Fibroblast of gingiva (primary cell): ENCODE results near the gene LIMS3.
"Not testable (repeated sequence)": the region's sequence is repeated elsewhere in the genome, so short reads cannot be mapped to it uniquely, and the experiment has no call there.

Experiments
- DNase-seq: peaks from one replicate; pipeline ENCODE4 v3.0.0-alpha.2; 2011; ENCODE audit warnings: low read depth

LIMS3 gene

DNA sequence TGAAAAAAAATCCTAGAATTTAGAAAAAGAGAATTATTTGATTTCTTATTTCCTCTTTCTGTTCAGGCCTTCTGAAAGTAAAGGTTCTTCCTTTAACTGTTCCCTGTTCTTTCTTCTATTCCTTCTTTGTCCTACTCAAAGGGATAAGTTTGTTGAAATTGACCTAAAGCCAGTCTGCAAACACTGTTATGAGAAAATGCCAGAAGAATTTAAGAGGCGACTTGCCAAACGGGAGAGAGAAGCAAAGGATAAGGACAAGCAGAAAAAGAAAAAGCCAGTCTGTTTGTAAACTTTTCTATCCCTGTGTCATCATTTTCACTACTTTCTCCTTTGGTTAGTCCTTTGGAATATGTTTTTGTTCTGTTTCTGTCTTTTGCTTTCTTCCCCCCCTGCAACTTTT is 26.0 kb downstream of the LIMS3 start:
- DNase-seq: not testable (repeated sequence)

DNA sequence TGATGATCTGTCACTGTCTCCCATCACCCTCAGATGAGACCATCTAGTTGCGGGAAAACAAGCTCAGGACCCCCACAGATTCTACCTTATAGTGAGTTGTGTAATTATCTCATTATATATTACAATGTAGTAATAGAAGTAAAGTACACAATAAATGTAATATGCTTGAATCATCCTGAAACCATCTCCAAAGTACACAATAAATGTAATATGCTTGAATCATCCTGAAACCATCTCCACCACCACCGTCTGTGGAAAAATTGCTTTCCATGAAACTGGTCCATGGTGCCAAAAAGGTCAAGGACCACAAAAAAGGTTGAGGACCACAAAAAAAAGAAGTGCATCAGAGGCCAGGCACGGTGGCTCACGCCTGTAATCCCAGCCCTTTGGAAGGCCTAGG is 29.3 kb downstream of the LIMS3 start:
- DNase-seq: not testable (repeated sequence)

DNA sequence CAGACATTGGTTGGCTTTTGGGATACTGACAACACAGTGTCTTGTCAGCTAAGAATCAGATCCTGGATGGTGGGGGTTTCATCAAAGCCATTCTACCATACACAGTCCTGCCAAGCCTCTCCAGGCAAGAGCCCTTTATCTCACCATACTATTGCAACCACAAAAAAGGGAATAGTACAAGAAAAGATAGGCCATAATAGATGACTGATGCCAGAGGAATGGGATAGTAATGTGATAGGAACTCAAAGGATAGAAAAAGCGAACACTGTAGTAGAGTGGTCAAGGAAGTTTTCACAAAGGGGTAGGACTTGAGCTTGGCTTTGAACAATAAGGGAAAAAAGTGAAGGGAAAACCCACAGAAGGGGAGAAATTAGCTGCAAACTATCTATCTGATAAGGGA is 30.7 kb downstream of the LIMS3 start:
- not testable (repeated sequence) for DNase-seq

- not testable (repeated sequence) for DNase-seq
Observed at GRCh38 chr2:109936534-109936933, 38.0 kb downstream of the LIMS3 start.

- DNase-seq: not testable (repeated sequence)
Observed at GRCh38 chr2:109945362-109945761, 46.9 kb downstream of the LIMS3 start.

DNA sequence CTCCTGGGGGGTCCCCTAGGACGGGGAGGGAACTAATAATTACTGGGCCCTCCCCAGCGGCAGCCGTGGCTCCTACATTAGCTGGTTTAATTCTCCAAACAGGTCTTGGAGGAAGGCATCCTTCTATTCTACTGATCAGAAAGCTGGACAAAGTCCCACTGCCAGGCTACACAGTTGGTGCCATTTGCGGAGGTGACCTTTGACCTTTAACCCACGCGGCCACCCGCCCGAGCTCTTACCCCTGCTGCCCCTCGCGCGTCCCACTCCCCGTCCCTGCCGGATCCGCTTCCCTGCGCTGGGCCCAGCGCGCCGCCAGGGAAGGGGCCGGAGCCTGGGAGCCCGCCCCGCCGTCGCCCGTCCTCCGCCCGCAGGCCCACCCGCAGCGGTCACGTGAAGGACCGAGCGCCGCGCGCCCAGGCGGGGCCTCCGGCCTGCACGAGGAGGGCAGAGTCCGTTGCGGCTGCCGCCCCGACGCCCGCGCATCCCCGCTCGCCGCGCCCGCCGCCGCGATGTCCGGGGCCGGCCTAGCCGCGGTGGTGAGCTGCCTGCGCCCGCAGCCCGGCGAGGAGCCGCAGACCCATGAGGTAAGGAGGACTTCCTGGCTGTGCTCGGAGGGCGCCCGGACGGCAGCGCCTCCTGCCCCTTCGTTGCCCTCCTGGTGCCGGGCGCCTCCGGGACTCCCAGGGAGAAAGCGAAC is 48.9 kb downstream of the LIMS3 start:
- not testable (repeated sequence) for DNase-seq

GRCh38 chr2:109947959-109948520 is 49.6 kb downstream of the LIMS3 start:
- DNase-seq: not testable (repeated sequence)

DNA sequence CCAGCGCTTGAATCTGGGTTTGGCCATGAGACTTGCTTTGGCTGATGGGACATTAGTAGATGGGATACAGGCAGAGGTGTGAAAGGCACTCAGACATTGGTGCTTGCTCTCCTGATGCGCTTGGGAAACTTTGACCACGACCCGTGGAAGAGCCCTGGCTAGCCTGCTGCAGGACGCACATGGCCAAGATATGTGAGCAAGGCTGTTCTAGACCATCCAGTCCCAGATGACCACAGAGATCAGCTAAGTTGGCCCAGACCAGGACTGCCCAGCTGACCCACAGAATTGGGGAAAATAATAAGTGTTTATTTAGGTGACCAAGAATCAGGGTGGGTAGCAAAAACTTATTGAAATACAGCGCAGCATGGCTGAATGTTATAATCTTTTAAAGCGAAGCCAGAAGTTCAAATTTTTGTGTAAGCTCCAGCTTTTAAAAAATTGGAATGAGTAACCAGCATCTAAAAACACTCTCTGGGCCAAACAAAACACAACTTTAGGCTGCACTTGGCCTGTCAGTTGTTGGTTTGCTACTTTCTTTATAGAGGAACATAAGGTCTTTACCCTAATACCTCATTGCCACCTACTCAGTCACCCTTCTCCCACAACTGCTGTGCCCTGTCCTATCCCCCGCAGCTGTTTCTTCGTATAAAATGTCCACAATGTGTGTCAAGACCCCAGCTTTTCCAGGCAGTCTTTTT is 51.8 kb downstream of the LIMS3 start:
- DNase-seq: not testable (repeated sequence)

DNA sequence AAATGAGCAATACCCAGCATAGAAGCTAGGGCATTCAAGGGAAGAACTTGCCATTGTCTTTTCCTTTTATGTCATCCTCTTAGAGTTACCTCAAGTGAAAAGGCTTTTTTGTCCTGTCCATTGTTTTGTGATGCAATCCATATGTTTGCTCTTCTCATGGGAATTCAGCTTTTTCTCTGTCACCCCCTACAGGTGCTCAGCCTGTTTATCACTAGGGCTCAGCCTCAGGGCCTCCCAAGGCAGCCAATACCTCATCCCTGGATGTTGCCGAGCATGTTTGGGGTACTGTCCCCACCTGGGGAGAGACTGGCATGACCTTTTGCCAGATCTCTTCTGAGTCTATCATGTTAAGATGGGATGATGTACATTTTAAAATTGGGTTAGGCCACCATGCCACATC is 65.5 kb downstream of the LIMS3 start:
- DNase-seq: not testable (repeated sequence)

DNA sequence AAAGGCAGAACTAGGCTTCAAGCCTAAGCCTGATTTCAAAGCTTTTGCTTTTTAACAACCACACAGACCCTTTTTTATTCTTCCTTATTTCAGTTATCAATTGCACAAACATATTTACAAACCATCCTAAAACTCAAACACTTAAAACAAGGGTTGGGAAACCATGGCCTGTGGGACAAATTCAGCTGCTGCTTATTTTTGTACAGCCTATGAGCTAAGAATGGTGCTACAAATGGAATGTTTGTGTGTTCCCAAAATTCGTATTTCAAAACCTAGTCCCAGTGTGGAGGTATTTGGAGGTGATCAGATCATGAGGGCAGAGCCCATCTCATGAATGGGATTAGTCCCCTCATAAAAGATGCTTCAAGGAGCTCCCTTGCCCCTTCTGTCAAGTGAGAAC is 67.0 kb downstream of the LIMS3 start:
- not testable (repeated sequence) for DNase-seq

DNA sequence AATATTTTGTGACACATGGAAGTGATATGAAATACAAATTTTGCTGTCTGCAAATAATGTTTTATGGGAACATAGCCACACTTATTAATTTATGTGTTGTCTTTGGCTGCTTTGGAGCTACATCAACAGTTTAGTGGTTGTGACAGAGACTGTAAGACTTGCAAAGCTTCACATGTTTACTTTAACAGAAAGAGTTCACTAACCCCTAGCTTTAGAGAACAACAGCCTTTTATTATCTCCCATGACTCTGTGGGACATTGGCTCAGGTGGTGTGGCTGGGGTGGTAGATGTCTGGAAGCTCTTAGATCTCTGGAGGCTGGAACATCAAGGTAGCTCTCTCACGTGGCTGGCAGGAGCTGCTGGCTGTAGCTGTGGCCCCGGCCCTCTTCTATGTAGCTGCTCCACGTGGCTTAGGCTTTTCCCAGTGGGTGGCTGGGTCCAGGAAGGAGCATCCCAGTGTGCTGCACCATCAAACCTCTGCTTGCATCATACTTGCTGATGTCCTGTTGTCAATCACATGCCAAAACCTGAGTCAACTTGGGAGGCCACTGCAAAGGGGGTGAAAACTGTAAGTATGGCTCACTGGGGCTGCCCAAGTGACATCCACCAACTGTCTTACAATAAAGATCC is 67.7 kb downstream of the LIMS3 start:
- DNase-seq: not testable (repeated sequence)

- not testable (repeated sequence) for DNase-seq
Observed at GRCh38 chr2:109966858-109967257, 68.4 kb downstream of the LIMS3 start.

DNA sequence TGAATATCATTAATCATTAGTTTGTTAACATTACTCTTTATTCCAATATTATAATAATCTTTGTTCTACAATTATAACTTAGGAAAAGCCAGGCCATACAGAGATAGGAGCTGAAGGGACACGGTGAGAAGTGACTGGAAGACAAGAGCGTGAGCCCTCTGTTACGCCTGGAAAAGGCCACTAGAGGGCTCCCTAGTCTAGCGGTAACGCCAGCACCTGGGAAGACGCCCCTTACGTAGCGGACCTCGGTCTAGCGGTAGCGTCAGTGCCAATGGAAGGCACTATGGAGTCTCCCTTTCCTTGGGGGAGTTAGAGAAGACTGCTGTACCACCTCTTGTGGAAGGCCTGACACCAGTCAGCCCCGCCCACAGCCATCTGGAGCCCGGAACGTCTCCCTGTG is 71.4 kb downstream of the LIMS3 start:
- DNase-seq: not testable (repeated sequence)

GRCh38 chr2:109971710-109972109 is 73.2 kb downstream of the LIMS3 start:
- DNase-seq: not testable (repeated sequence)
